Cardiac ventricle fibroblast (primary cell): ENCODE data around the gene DEFB112. TPM values are rescaled to one million over a fixed set of nuclear protein-coding genes. Genes with fewer than 3 reads are reported as not detected.

Experiments
- total RNA-seq: library from RNA; depleted of rRNA; stranded (reverse); fragments of >200 nt; gene quantifications from 2 replicates; pipeline ENCODE4 v1.2.3, GENCODE V29; 2015

Gene DEFB112, protein sequence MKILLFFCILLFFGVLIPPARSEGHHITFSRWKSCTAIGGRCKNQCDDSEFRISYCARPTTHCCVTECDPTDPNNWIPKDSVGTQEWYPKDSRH
- not detected in 2 replicates for total RNA-seq

DNA sequence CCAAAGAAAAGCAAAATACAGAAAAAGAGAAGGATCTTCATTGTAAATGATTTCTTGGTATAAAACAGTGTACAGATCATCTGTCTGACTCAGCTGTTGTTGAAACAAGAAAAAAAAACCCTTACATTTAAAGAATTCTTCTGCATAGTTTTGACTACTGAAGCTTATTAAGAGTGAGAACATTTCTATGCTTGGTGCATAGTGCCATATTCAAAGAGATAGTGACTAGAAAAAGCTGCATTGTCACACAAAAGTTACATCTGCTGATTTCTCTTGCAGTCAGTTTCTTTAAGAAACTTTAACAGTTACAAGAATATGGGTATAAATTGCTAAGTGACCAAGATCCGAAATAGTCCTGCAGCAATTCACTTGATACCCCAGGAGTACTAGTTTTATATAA lies at the start of gene DEFB112:
DEFB112 (minus strand) TSS at position 101 of the 400 bp plus-strand sequence; CDS start at position 41, 60 bp downstream.

DNA sequence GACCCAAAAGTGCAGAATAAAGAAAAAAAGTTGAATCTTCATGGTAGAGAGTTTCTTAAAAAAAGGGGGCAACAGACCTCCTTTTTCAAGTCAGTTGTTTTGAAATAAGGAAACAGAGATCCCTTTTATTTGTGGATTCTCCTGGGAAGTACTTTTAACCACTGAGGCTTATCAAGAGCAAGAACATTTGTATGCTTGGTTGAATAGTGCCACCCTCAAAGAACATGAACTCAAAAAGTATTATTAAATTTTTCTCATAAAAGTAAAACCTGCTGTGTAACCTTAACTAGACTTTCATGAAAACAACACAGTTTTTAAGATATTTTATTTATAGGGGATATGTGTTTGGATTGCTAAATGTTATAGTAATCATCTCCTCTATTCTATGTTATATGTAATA lies 27.8 kb downstream of the DEFB112 start, which contains the start of gene DEFB110:
DEFB110 (minus strand) TSS at position 101 of the 400 bp plus-strand sequence; CDS start at position 42, 59 bp downstream.

Other genes starting within 250 kb of the DEFB112 start
- not detected in 2 replicates for gene CRISP1, start 183.4 kb downstream of the DEFB112 start, total RNA-seq
- gene DEFB114, start 85.8 kb downstream of the DEFB112 start, total RNA-seq = not detected in 2 replicates
- gene DEFB113, start 80.3 kb downstream of the DEFB112 start, total RNA-seq = not detected in 2 replicates
- gene DEFB110, start 27.9 kb downstream of the DEFB112 start, total RNA-seq = not detected in 2 replicates